Measurements from ENCODE around the gene PTTG1.

- TF ChIP-seq EZH2phosphoT487 (IDR thresholded peaks at IDR 0.05; ENCODE audit: unreplicated experiment) (no peak), CTCF (conservative IDR thresholded peaks at IDR 0.05; ENCODE audit: low read depth in 2 of 2) (no peak), EZH2 (IDR thresholded peaks at IDR 0.05; ENCODE audit: low read depth, unreplicated experiment) (no peak), POLR2AphosphoS5 (IDR thresholded peaks at IDR 0.05; ENCODE audit: low read depth) (no peak), JUNB (IDR thresholded peaks at IDR 0.05; ENCODE audit: unreplicated experiment) (no peak), REST (IDR thresholded peaks at IDR 0.05; ENCODE audit: unreplicated experiment) (no peak), ZNF114 (CRISPR knock-in tag; IDR thresholded peaks at IDR 0.05) (no peak), ZNF331 (CRISPR knock-in tag; IDR thresholded peaks at IDR 0.05; ENCODE audit: low read depth) (no peak), ETS1 (IDR thresholded peaks at IDR 0.05) (no peak), CREB1 (CRISPR knock-in tag; IDR thresholded peaks at IDR 0.05; ENCODE audit: low read depth) (no peak), ZNF462 (CRISPR knock-in tag; IDR thresholded peaks at IDR 0.05) (no peak), NANOG (IDR thresholded peaks at IDR 0.05; ENCODE audit: borderline replicate concordance) (no peak)
Measured at GRCh38 chr5:160423099-160423498, 1.4 kb downstream of the PTTG1 start.
